HEK293 (cell line): ENCODE measurements around the gene CILP.

Experiments used
- GLI4 ChIP-seq: fragments of 450-650 bp; formaldehyde crosslinking; IDR thresholded peaks from 2 replicates; pipeline ENCODE4 v1.5.1; 2016; ENCODE audit warnings: missing biosample characterization, missing genetic modification characterization
- INSM2 ChIP-seq: fragments of 450-650 bp; formaldehyde crosslinking; IDR thresholded peaks from 2 replicates; pipeline ENCODE4 v1.5.1; 2016; ENCODE audit warnings: missing biosample characterization, missing genetic modification characterization
- KLF17 ChIP-seq: fragments of 450-650 bp; formaldehyde crosslinking; IDR thresholded peaks from 2 replicates; pipeline ENCODE4 v1.5.1; 2016; ENCODE audit warnings: missing biosample characterization, missing genetic modification characterization
- KLF7 ChIP-seq: fragments of 450-650 bp; formaldehyde crosslinking; IDR thresholded peaks from 2 replicates; pipeline ENCODE4 v1.5.1; 2016; ENCODE audit warnings: missing biosample characterization, missing genetic modification characterization, borderline replicate concordance
- PRDM2 ChIP-seq: fragments of 450-650 bp; formaldehyde crosslinking; IDR thresholded peaks from 2 replicates; pipeline ENCODE4 v1.5.1; 2016; ENCODE audit warnings: missing biosample characterization, missing genetic modification characterization, borderline replicate concordance
- REST ChIP-seq: fragments of 450-650 bp; formaldehyde crosslinking; IDR thresholded peaks from 2 replicates; pipeline ENCODE4 v1.5.1; 2016; ENCODE audit warnings: missing biosample characterization, missing genetic modification characterization
- SCRT2 ChIP-seq: fragments of 450-650 bp; formaldehyde crosslinking; IDR thresholded peaks from 2 replicates; pipeline ENCODE4 v1.5.1; 2016; ENCODE audit warnings: missing biosample characterization, missing genetic modification characterization
- ZBTB48 ChIP-seq: fragments of 450-650 bp; formaldehyde crosslinking; IDR thresholded peaks from 2 replicates; pipeline ENCODE4 v1.5.1; 2016; ENCODE audit warnings: missing biosample characterization, missing genetic modification characterization
- ZNF133 ChIP-seq: fragments of 450-650 bp; formaldehyde crosslinking; IDR thresholded peaks from 2 replicates; pipeline ENCODE4 v1.5.1; 2016; ENCODE audit warnings: missing biosample characterization, missing genetic modification characterization
- ZNF391 ChIP-seq: fragments of 450-650 bp; formaldehyde crosslinking; IDR thresholded peaks from 2 replicates; pipeline ENCODE4 v1.5.1; 2016; ENCODE audit warnings: low read depth, missing biosample characterization, missing genetic modification characterization, borderline replicate concordance
- ZNF394 ChIP-seq: fragments of 450-650 bp; formaldehyde crosslinking; IDR thresholded peaks from 2 replicates; pipeline ENCODE4 v1.5.1; 2016; ENCODE audit warnings: missing biosample characterization, missing genetic modification characterization, mild to moderate bottlenecking, moderate library complexity, borderline replicate concordance
- ZNF433 ChIP-seq: fragments of 450-650 bp; formaldehyde crosslinking; IDR thresholded peaks from 2 replicates; pipeline ENCODE4 v1.5.1; 2016; ENCODE audit warnings: missing biosample characterization, missing genetic modification characterization, low read depth
- ZNF488 ChIP-seq: fragments of 450-650 bp; formaldehyde crosslinking; IDR thresholded peaks from 2 replicates; pipeline ENCODE4 v1.5.1; 2016; ENCODE audit warnings: missing biosample characterization, missing genetic modification characterization
- ZNF530 ChIP-seq: fragments of 450-650 bp; formaldehyde crosslinking; IDR thresholded peaks from 2 replicates; pipeline ENCODE4 v1.5.1; 2016; ENCODE audit warnings: low read depth, missing biosample characterization, missing genetic modification characterization
- ZNF548 ChIP-seq: fragments of 450-650 bp; formaldehyde crosslinking; IDR thresholded peaks from 2 replicates; pipeline ENCODE4 v1.5.1; 2016; ENCODE audit warnings: missing biosample characterization, missing genetic modification characterization
- ZNF639 ChIP-seq: fragments of 450-650 bp; formaldehyde crosslinking; IDR thresholded peaks from 2 replicates; pipeline ENCODE4 v1.5.1; 2016; ENCODE audit warnings: missing biosample characterization, missing genetic modification characterization
- ZNF670 ChIP-seq: fragments of 450-650 bp; formaldehyde crosslinking; IDR thresholded peaks from 2 replicates; pipeline ENCODE4 v1.5.1; 2016; ENCODE audit warnings: missing biosample characterization, missing genetic modification characterization, low read depth
- ZNF704 ChIP-seq: fragments of 450-650 bp; formaldehyde crosslinking; IDR thresholded peaks from 2 replicates; pipeline ENCODE4 v1.5.1; 2016; ENCODE audit warnings: missing biosample characterization, missing genetic modification characterization
- ZNF776 ChIP-seq: fragments of 450-650 bp; formaldehyde crosslinking; IDR thresholded peaks from 2 replicates; pipeline ENCODE4 v1.5.0; 2017; ENCODE audit warnings: missing biosample characterization, missing genetic modification characterization, borderline replicate concordance
- ZNF792 ChIP-seq: fragments of 450-650 bp; formaldehyde crosslinking; IDR thresholded peaks from 2 replicates; pipeline ENCODE4 v1.5.1; 2016; ENCODE audit warnings: missing biosample characterization, missing genetic modification characterization
- ZSCAN4 ChIP-seq: fragments of 450-650 bp; formaldehyde crosslinking; IDR thresholded peaks from 2 replicates; pipeline ENCODE4 v1.5.1; 2017; ENCODE audit warnings: missing biosample characterization, missing genetic modification characterization

CILP gene

GRCh38 chr15:65184868-65185717 is 26.2 kb downstream of the CILP start, which contains the start of gene CLPX (continued):
- TF ChIP-seq INSM2 (tag by site-specific recombination), result peak; percentile 64
- no peak for TF ChIP-seq ZNF530 (tag by site-specific recombination)
- no peak for TF ChIP-seq ZNF704 (tag by site-specific recombination)
- TF ChIP-seq ZNF133, result no peak
- no peak for TF ChIP-seq REST (tag by site-specific recombination)
- no peak; the same call in 1 of the 2 replicates for TF ChIP-seq KLF17
- TF ChIP-seq KLF7 (tag by site-specific recombination), result no peak
- no peak for TF ChIP-seq GLI4 (tag by site-specific recombination)
- TF ChIP-seq ZNF670, result no peak
- no peak for TF ChIP-seq ZNF488 (tag by site-specific recombination)
- TF ChIP-seq ZBTB48, result no peak
- no peak; the same call in 1 of the 2 replicates for TF ChIP-seq ZNF394
- no peak for TF ChIP-seq ZNF548 (tag by site-specific recombination)
- TF ChIP-seq ZNF792 (tag by site-specific recombination), result no peak
- TF ChIP-seq ZSCAN4, result no peak
- TF ChIP-seq ZNF391 (tag by site-specific recombination), result no peak
- TF ChIP-seq ZNF639 (tag by site-specific recombination), result peak; percentile 45; the same call in 1 of the 2 replicates
- TF ChIP-seq ZNF433 (tag by site-specific recombination), result no peak
- TF ChIP-seq ZNF776 (tag by site-specific recombination), result no peak
- no peak for TF ChIP-seq PRDM2 (tag by site-specific recombination)
- TF ChIP-seq SCRT2 (tag by site-specific recombination), result peak; percentile 48; the same call in 1 of the 2 replicates
